WTC11 (cell line): ENCODE data around the gene CEP295NL. TPM values are rescaled to one million over a fixed set of nuclear protein-coding genes. Genes with fewer than 3 reads are reported as not detected.
"Not testable (repeated sequence)": the region's sequence is repeated elsewhere in the genome, so short reads cannot be mapped to it uniquely, and the experiment has no call there.

ENCODE experiments used
- ATAC-seq: fragments of 200-7000 bp; cut with Tn5 transposase; 2 replicates; pipeline ENCODE4 v1.10.0; 2021; ENCODE audit warnings: mild to moderate bottlenecking, moderate library complexity
- CTCF ChIA-PET: fragments of 300-600 bp; sonication (Branson Sonifier 250); formaldehyde crosslinking; loops from one replicate; lab custom pipeline; 2021; ENCODE audit warnings: antibody characterized with exemption; lab: Charles Lee
- POLR2A ChIA-PET: fragments of 350-600 bp; sonication (Branson Sonifier 250); formaldehyde crosslinking; loops from one replicate; lab custom pipeline; 2021; ENCODE audit warnings: antibody characterized with exemption; lab: Charles Lee
- DNase-seq: peaks from one replicate; pipeline ENCODE4 v3.0.0; 2021; ENCODE audit warnings: low spot score
- H3K27ac Mint-ChIP-seq: 2 replicates; pipeline ENCODE4 v1.8.0; 2021; ENCODE audit warnings: mixed read lengths
- H3K27me3 Mint-ChIP-seq: 2 replicates; pipeline ENCODE4 v1.8.0; 2021; ENCODE audit warnings: low read depth, mild to moderate bottlenecking, moderate library complexity, mixed read lengths
- H3K36me3 Mint-ChIP-seq: 2 replicates; pipeline ENCODE4 v1.8.0; 2021; ENCODE audit warnings: mixed read lengths
- H3K4me1 Mint-ChIP-seq: 2 replicates; pipeline ENCODE4 v1.8.0; 2022; ENCODE audit warnings: mixed read lengths
- H3K4me3 Mint-ChIP-seq: 2 replicates; pipeline ENCODE4 v1.8.0; 2021; ENCODE audit warnings: mild to moderate bottlenecking, moderate library complexity, mixed read lengths
- H3K9me3 Mint-ChIP-seq: 2 replicates; pipeline ENCODE4 v1.8.0; 2021; ENCODE audit warnings: mixed read lengths
- CREM ChIP-seq: sonication (generic); formaldehyde crosslinking; IDR thresholded peaks from 2 replicates; pipeline ENCODE4 v1.8.1; 2022; ENCODE audit warnings: mild to moderate bottlenecking, missing genetic modification reagents, moderate library complexity
- ESRRA ChIP-seq: sonication (generic); formaldehyde crosslinking; IDR thresholded peaks from 2 replicates; pipeline ENCODE4 v1.8.1; 2022; ENCODE audit warnings: mild to moderate bottlenecking, missing genetic modification reagents, borderline replicate concordance
- FOXJ3 ChIP-seq: sonication (generic); formaldehyde crosslinking; IDR thresholded peaks from 2 replicates; pipeline ENCODE4 v1.9.0; 2021; ENCODE audit warnings: missing genetic modification reagents, mild to moderate bottlenecking, borderline replicate concordance
- GTF2I ChIP-seq: fragments of 250-450 bp; sonication (Bioruptor Pico); conservative IDR thresholded peaks from 2 replicates; pipeline ENCODE4 v1.4.0; 2021; ENCODE audit warnings: mild to moderate bottlenecking
- HMGA2 ChIP-seq: fragments of 250-450 bp; sonication (Bioruptor Pico); IDR thresholded peaks from 2 replicates; pipeline ENCODE4 v1.4.0; 2021; ENCODE audit warnings: mild to moderate bottlenecking, moderate library complexity
- JUN ChIP-seq: sonication (generic); formaldehyde crosslinking; IDR thresholded peaks from 2 replicates; pipeline ENCODE4 v1.8.0; 2023; ENCODE audit warnings: mild to moderate bottlenecking, missing genetic modification reagents
- NR1H2 ChIP-seq: sonication (generic); formaldehyde crosslinking; IDR thresholded peaks from 2 replicates; pipeline ENCODE4 v1.9.0; 2021; ENCODE audit warnings: mild to moderate bottlenecking, moderate library complexity, missing genetic modification reagents
- OVOL2 ChIP-seq: fragments of 250-450 bp; sonication (Bioruptor Pico); IDR thresholded peaks from 2 replicates; pipeline ENCODE4 v1.9.0; 2021; ENCODE audit warnings: mild to moderate bottlenecking, borderline replicate concordance
- PRRX2 ChIP-seq: fragments of 250-450 bp; sonication (Bioruptor Pico); IDR thresholded peaks from 2 replicates; pipeline ENCODE4 v1.8.0; 2021; ENCODE audit warnings: mild to moderate bottlenecking
- ZNF121 ChIP-seq: sonication (generic); formaldehyde crosslinking; IDR thresholded peaks from 2 replicates; pipeline ENCODE4 v1.8.0; 2023; ENCODE audit warnings: missing genetic modification reagents
- total RNA-seq: library from RNA; stranded (reverse); gene quantifications from 3 replicates; pipeline ENCODE4 v1.2.3, GENCODE V29; 2021
- TF ChIP-seq, protein P1 (sequence below): fragments of 250-450 bp; sonication (Bioruptor Pico); conservative IDR thresholded peaks from 2 replicates; pipeline ENCODE4 v1.9.0; 2021; ENCODE audit warnings: mild to moderate bottlenecking
- TF ChIP-seq, protein P2 (sequence below): sonication (generic); formaldehyde crosslinking; IDR thresholded peaks from 2 replicates; pipeline ENCODE4 v1.8.1; 2022; ENCODE audit warnings: mild to moderate bottlenecking, moderate library complexity, missing genetic modification reagents
- TF ChIP-seq, protein P3 (sequence below): sonication (generic); formaldehyde crosslinking; IDR thresholded peaks from 2 replicates; pipeline ENCODE4 v1.8.0; 2022; ENCODE audit warnings: missing genetic modification reagents
- TF ChIP-seq, protein P4 (sequence below): fragments of 250-450 bp; sonication (Bioruptor Pico); IDR thresholded peaks from 2 replicates; pipeline ENCODE4 v1.9.0; 2021; ENCODE audit warnings: moderate library complexity, mild to moderate bottlenecking, inconsistent platforms, borderline replicate concordance
- TF ChIP-seq, protein P5 (sequence below): sonication (generic); formaldehyde crosslinking; IDR thresholded peaks from 2 replicates; pipeline ENCODE4 v1.8.0; 2022; ENCODE audit warnings: mild to moderate bottlenecking, missing genetic modification reagents
- TF ChIP-seq, protein P6 (sequence below): sonication (generic); formaldehyde crosslinking; IDR thresholded peaks from 2 replicates; pipeline ENCODE4 v1.8.1; 2023; ENCODE audit warnings: mild to moderate bottlenecking, missing genetic modification reagents
- TF ChIP-seq, protein P7 (sequence below): sonication (generic); formaldehyde crosslinking; IDR thresholded peaks from 2 replicates; pipeline ENCODE4 v1.8.0; 2022; ENCODE audit warnings: mild to moderate bottlenecking, missing genetic modification reagents

Gene CEP295NL
- total RNA-seq, 1 experiment from 2014 or later: 0.61 TPM

DNA sequence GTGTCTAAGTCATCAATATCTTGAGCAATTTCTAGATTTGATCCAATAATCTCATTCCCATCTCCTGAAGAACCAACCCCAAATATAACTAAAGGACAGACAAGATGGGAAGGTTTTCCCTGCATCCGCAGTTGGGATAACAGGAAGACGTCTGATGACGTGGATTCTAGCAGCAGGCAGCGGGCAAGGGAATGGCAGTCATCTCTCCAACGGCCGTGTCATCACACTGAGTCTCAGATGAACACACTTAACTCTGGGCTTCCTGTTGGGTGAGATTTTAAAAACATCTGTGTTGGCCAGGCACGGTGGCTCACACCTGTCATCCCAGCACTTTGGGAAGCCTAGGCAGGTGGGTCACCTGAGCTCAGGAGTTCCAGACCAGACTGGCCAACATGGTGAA lies 43.1 kb upstream of the CEP295NL start:
- no peak overlapping the region for H3K4me3 Mint-ChIP-seq
- TF ChIP-seq ZNF121 (no peak), FOXJ3 (CRISPR knock-in tag) (no peak), PRRX2 (CRISPR knock-in tag) (no peak), JUN (no peak), OVOL2 (no peak), NR1H2 (CRISPR knock-in tag) (no peak), CREM (CRISPR knock-in tag) (no peak), HMGA2 (no peak), ESRRA (no peak), GTF2I (no peak)
- TF ChIP-seq, protein P1, sequence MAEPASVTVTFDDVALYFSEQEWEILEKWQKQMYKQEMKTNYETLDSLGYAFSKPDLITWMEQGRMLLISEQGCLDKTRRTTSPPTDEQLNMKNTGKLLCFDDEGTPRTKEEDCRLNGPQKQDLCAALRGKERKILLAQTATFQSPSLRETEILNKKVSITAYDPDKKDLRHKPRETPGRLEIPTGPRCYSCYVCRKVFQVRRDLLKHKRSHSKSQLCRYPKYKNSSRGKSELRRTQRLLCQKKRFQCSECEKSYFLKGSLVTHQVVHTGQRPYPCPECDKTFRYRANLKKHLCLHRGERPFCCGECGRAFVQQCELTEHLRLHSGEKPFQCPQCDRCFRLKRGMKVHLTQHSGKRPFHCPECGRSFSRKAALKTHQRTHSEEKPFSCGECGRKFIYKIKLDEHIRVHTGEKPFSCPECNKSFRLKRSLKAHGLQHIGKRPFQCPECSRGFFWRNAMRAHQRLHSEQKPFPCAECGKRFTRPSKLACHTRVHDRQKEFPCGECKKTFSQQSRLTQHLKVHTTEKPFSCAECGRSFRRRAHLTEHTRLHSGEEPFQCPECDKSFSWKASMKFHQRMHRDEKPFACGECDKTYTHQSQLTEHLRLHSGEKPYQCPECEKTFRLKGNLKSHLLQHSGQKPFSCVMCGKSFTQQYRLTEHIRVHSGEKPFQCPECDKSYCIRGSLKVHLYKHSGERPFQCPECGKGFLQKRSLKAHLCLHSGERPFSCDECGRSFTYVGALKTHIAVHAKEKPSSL (CRISPR knock-in tag): no peak
- TF ChIP-seq, protein P2, sequence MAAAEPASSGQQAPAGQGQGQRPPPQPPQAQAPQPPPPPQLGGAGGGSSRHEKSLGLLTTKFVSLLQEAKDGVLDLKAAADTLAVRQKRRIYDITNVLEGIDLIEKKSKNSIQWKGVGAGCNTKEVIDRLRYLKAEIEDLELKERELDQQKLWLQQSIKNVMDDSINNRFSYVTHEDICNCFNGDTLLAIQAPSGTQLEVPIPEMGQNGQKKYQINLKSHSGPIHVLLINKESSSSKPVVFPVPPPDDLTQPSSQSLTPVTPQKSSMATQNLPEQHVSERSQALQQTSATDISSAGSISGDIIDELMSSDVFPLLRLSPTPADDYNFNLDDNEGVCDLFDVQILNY (CRISPR knock-in tag): no peak
- TF ChIP-seq, protein P3, sequence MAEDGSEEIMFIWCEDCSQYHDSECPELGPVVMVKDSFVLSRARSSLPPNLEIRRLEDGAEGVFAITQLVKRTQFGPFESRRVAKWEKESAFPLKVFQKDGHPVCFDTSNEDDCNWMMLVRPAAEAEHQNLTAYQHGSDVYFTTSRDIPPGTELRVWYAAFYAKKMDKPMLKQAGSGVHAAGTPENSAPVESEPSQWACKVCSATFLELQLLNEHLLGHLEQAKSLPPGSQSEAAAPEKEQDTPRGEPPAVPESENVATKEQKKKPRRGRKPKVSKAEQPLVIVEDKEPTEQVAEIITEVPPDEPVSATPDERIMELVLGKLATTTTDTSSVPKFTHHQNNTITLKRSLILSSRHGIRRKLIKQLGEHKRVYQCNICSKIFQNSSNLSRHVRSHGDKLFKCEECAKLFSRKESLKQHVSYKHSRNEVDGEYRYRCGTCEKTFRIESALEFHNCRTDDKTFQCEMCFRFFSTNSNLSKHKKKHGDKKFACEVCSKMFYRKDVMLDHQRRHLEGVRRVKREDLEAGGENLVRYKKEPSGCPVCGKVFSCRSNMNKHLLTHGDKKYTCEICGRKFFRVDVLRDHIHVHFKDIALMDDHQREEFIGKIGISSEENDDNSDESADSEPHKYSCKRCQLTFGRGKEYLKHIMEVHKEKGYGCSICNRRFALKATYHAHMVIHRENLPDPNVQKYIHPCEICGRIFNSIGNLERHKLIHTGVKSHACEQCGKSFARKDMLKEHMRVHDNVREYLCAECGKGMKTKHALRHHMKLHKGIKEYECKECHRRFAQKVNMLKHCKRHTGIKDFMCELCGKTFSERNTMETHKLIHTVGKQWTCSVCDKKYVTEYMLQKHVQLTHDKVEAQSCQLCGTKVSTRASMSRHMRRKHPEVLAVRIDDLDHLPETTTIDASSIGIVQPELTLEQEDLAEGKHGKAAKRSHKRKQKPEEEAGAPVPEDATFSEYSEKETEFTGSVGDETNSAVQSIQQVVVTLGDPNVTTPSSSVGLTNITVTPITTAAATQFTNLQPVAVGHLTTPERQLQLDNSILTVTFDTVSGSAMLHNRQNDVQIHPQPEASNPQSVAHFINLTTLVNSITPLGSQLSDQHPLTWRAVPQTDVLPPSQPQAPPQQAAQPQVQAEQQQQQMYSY (CRISPR knock-in tag): no peak
- TF ChIP-seq, protein P4, sequence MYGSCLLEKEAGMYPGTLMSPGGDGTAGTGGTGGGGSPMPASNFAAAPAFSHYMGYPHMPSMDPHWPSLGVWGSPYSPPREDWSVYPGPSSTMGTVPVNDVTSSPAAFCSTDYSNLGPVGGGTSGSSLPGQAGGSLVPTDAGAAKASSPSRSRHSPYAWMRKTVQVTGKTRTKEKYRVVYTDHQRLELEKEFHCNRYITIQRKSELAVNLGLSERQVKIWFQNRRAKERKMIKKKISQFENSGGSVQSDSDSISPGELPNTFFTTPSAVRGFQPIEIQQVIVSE (CRISPR knock-in tag): no peak
- TF ChIP-seq, protein P5, sequence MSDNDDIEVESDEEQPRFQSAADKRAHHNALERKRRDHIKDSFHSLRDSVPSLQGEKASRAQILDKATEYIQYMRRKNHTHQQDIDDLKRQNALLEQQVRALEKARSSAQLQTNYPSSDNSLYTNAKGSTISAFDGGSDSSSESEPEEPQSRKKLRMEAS (CRISPR knock-in tag): no peak
- TF ChIP-seq, protein P6, sequence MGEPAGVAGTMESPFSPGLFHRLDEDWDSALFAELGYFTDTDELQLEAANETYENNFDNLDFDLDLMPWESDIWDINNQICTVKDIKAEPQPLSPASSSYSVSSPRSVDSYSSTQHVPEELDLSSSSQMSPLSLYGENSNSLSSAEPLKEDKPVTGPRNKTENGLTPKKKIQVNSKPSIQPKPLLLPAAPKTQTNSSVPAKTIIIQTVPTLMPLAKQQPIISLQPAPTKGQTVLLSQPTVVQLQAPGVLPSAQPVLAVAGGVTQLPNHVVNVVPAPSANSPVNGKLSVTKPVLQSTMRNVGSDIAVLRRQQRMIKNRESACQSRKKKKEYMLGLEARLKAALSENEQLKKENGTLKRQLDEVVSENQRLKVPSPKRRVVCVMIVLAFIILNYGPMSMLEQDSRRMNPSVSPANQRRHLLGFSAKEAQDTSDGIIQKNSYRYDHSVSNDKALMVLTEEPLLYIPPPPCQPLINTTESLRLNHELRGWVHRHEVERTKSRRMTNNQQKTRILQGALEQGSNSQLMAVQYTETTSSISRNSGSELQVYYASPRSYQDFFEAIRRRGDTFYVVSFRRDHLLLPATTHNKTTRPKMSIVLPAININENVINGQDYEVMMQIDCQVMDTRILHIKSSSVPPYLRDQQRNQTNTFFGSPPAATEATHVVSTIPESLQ: no peak
- TF ChIP-seq, protein P7, sequence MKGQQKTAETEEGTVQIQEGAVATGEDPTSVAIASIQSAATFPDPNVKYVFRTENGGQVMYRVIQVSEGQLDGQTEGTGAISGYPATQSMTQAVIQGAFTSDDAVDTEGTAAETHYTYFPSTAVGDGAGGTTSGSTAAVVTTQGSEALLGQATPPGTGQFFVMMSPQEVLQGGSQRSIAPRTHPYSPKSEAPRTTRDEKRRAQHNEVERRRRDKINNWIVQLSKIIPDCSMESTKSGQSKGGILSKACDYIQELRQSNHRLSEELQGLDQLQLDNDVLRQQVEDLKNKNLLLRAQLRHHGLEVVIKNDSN (CRISPR knock-in tag): no peak
- no peak for ATAC-seq
- H3K27ac Mint-ChIP-seq: no peak overlapping the region
- no peaks in the 10 kb centered on the region for H3K4me1 Mint-ChIP-seq
- peaks cover 13% of the 10 kb centered on the region for H3K36me3 Mint-ChIP-seq
- ChIA-PET POLR2A (no interaction called here), CTCF (interaction anchor here (1.0 to 1.3 kb wide), 2 partner anchors 25 to 80 kb away, joined by 4 read pairs; no protein-coding TSS in a partner anchor)
- peaks cover 14% of the 10 kb centered on the region for H3K9me3 Mint-ChIP-seq
- peaks cover 5% of the 10 kb centered on the region for H3K27me3 Mint-ChIP-seq
- DNase-seq: no peak

DNA sequence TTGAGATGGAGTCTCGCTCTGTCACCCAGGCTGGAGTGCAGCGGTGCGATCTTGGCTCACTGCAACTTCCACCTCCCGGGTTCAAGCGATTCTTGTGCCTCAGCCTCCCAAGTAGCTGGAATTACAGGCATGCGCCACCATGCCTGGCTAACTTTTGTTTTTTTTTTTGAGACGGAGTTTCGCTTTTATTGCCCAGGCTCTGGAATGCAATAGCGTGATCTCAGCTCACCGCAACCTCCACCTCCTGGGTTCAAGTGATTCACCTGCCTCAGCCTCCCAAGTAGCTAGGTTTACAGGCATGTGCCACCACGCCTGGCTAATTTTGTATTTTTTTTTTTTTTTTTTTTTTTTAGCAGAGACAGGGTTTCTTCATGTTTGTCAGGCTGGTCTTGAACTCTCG lies 42.5 kb upstream of the CEP295NL start:
- CTCF ChIA-PET: interaction anchor here (0.6 to 1.3 kb wide), 3 partner anchors 26 to 262 kb away, joined by 3 to 4 read pairs (median 3); no protein-coding TSS in a partner anchor
- H3K36me3 Mint-ChIP-seq, POLR2A ChIA-PET, DNase-seq, H3K4me1 Mint-ChIP-seq, H3K27ac Mint-ChIP-seq, H3K9me3 Mint-ChIP-seq, H3K4me3 Mint-ChIP-seq, ATAC-seq, H3K27me3 Mint-ChIP-seq: not testable (repeated sequence)
